Islet of Langerhans (tissue), 1 donor: ENCODE measurements around the gene DNAJC4.

Experiments used
- FAIRE-seq: peaks from one replicate; lab custom pipeline; 2011; peaks lifted over from hg19 to GRCh38; lab: Jason Lieb, UNC

DNAJC4 gene

DNA sequence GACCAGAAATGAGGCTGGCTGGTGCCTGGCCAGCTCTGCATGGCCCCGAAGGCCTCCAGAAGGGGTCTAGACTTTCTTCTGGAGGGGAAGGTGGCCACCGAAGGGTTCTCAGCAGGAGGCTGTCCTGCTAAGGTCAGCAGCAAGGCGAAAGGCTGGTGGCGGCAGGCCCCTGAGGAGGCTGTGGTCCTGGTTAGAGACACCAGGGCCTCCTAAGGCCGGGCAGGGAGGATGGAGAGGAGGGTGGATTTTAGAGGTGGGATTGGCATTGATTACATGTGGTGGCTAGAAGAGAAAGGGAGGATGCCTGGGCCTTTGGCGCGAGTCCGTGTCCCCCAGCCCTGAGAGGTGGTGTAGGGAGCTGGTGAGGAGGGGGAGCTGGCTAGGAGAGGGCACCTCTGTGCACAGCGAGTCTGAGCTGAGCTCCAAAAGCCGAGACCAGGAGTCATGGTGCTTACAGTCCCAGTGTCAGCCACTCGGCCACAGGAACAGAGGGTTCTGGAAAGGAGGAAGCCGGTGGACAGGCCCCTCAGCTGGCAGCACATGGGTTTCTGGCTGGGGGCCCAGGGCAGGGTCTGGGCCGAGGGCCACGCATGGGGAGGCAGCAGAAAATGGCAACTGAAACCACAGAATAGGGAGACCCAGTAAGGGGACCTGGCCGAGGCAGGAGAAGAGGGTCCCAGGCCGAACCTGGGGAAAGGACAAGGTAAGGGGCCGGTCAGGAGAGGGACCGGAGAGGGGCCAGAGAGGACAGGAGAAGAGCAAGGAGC is 21.4 kb upstream of the DNAJC4 start:
- no peak for FAIRE-seq

DNA sequence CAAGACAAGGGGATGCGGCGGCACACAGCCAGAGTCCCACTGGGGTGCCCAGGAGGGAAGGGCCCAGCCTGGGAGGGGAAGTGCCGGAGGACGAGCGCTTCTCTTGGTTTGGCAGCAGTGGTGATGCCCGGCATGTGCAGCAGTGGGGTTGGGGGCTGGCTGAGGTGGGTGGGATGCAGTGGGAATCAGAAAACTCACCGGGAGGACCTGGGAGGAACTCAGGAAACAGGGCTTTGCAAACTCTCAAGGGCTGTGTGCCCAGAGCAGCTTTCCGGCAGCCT is 20.8 kb upstream of the DNAJC4 start:
- no peak for FAIRE-seq

DNA sequence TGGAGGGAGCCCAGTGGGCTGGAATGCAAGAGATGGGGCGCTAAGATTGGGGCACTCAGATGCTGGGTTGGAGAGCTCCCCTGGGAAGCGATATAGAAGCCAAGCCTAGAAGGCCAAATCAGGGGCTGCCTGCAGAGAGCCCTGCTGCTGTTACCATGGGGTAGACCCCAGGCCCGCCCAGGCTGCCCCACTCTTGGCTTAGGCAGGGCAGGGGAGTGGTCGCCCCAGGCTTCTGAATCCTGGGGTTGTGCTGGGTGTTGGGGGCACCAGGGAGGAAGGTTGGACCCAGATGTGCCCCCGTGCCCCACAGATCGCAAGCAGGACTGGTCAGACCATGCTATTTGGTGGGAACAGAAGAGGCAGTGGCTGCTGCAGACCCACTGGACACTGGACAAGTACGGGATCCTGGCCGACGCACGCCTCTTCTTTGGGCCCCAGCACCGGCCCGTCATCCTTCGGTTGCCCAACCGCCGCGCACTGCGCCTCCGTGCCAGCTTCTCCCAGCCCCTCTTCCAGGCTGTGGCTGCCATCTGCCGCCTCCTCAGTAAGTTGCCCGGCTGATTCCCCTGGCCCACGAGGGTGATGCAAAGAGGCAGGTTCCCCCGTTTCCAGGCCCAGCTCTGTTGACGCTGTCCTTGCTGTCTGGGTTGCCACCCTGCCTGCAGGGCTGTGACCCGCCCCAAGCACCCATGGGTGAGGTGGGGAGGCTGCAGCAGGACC is 19.9 kb upstream of the DNAJC4 start:
- FAIRE-seq, result no peak

DNA sequence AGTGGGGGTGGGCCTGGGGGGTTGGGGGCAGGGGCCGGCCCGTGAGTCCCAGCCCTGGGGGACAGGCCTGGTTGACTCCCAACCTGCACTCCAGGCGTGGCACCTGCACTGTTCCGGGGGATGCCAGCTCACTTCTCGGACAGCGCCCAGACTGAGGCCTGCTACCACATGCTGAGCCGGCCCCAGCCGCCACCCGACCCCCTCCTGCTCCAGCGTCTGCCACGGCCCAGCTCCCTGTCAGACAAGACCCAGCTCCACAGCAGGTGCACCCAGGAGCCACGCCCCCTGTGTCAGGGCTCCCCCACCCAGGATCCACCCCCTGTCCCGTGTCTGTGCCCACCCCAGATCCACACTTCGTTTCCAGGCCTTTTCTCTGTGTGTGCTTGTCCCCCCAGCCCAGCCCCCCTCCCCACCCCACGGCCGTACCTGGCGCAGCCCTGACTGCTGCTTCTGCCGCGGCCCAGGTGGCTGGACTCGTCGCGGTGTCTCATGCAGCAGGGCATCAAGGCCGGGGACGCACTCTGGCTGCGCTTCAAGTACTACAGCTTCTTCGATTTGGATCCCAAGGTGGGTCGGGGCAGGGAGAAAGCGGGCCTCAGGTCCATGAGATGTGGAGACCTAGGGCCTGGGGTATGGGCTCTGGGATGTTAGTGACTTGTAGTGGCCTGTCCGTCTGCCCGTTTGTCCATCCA is 19.0 kb upstream of the DNAJC4 start:
- FAIRE-seq, result no peak

DNA sequence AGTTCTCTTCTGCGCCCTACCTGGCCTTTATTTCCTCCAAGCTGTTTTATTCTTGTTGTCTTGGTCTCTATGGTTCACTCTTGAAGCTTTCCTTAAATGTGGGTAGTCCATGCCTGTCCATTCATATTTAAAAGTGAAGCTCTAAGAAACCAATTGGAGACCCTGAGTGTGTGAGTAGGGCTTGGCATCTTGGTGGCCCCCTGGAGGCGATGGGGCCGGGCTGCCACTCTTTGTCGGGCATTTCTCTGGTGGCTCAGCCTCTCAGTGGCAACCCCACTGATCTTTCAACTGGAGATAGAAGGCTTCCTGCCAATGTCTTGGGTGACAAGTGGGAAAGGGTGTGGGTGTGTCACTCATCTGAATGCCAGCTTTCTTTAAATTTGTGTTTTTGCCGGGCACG is 13.5 kb upstream of the DNAJC4 start:
- no peak for FAIRE-seq

DNA sequence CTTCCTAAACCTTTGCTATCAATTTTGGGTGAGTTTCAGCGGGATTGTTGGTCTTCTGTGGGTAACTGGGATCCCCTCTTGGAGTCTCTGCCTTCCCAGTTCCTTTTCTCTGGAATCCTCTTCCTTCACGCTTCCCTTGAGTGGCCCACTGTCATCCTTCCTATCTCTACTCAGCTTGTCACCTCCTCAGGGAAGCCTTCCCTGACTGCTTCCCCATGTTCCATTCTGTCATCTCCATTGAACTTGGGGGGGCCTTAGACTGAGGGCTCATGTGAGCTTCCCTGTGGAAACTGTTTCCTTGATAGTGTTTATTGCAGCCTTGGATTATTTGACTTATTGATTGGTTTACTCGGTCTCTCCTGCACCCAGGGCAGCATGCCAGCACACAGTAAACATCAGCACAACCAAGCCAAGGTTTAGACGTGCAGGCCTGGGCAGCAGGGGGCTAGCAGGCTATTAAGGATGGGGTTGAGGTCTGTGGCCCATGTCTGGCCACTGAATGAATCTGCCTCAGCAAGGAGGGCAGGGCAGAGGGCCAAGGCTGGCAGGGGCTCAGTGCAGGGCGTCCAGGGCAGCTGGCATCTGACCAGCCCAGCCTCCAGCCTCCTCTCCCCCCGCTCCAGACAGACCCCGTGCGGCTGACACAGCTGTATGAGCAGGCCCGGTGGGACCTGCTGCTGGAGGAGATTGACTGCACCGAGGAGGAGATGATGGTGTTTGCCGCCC is 11.6 kb upstream of the DNAJC4 start:
- no peak for FAIRE-seq

DNA sequence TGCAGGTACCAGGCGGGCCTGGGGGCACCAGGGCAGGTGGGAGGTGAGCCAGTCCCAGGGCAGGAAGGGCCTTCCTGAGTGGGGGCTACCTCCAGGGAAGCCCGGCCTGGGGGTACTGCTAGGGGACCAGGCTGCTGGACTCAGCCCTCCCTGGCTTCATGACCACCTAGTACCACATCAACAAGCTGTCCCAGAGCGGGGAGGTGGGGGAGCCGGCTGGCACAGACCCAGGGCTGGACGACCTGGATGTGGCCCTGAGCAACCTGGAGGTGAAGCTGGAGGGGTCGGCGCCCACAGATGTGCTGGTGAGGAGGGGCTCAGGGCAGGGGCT is 11.0 kb upstream of the DNAJC4 start:
- no peak for FAIRE-seq

DNA sequence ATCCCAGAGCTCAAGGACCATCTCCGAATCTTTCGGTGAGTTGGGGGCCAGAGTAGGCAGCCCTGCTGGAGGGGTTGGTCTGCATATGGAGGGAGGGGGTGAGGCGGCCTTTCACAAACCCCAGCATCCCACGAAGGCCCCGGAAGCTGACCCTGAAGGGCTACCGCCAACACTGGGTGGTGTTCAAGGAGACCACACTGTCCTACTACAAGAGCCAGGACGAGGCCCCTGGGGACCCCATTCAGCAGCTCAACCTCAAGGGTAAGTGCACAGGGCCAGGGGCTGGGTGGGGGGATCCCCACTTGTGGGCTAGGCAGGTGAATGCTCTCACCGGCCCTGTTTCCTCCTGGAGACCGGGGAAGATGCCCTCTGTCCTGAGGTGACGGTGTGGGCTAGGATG is 10.6 kb upstream of the DNAJC4 start:
- FAIRE-seq, result no peak

DNA sequence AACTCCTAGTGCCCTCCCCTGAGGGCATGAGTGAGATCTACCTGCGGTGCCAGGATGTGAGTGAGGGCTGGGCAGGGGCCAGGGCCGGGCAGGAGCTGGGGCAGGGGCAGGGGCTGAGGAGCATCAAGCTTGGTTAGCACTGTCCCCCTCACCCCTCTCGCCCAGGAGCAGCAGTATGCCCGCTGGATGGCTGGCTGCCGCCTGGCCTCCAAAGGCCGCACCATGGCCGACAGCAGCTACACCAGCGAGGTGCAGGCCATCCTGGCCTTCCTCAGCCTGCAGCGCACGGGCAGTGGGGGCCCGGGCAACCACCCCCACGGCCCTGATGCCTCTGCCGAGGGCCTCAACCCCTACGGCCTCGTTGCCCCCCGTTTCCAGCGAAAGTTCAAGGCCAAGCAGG is 10.1 kb upstream of the DNAJC4 start:
- FAIRE-seq, result no peak

DNA sequence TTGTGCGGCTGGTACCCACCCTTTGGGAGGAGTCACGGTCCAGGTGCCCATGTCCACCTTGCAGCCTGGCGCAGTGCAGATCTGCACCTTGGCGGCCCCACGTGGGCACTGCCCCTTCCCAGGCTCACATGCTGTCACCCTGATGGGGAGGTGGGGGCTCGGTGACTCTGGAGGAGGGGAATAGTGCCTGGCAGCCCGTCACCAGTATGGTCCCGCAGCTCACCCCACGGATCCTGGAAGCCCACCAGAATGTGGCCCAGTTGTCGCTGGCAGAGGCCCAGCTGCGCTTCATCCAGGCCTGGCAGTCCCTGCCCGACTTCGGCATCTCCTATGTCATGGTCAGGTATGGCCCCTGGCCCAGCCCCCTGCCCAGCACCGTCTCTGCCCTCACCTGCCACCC is 9.6 kb upstream of the DNAJC4 start:
- FAIRE-seq, result no peak

DNA sequence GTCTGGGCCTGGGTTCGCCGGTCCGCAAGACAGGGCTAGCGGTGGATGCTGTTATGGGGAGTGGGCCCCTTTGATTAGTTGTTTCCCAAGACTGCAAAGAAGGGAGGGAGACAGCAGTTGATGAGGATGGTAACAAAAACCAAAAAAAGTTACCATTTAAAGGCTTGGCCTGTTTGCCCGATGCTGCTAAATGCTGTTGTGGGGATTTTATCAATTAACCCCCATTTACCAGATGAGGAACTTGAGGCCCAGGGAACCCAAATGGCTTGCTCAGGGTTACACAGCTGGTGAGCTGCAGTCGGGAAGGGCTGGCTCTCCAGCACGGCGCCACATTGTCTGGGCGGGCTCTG is 7.7 kb upstream of the DNAJC4 start:
- no peak for FAIRE-seq

DNA sequence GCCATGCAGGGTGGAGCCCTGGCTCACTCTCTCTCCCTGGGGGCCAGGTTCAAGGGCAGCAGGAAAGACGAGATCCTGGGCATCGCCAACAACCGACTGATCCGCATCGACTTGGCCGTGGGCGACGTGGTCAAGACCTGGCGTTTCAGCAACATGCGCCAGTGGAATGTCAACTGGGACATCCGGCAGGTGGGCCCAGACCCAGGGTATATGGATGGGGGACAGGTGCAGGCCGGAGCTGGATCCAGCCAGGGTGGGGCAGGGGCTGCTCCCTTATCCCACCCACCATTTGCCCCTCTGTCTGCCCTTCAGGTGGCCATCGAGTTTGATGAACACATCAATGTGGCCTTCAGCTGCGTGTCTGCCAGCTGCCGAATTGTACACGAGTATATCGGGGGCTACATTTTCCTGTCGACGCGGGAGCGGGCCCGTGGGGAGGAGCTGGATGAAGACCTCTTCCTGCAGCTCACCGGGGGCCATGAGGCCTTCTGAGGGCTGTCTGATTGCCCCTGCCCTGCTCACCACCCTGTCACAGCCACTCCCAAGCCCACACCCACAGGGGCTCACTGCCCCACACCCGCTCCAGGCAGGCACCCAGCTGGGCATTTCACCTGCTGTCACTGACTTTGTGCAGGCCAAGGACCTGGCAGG is 7.2 kb upstream of the DNAJC4 start:
- no peak for FAIRE-seq

DNA sequence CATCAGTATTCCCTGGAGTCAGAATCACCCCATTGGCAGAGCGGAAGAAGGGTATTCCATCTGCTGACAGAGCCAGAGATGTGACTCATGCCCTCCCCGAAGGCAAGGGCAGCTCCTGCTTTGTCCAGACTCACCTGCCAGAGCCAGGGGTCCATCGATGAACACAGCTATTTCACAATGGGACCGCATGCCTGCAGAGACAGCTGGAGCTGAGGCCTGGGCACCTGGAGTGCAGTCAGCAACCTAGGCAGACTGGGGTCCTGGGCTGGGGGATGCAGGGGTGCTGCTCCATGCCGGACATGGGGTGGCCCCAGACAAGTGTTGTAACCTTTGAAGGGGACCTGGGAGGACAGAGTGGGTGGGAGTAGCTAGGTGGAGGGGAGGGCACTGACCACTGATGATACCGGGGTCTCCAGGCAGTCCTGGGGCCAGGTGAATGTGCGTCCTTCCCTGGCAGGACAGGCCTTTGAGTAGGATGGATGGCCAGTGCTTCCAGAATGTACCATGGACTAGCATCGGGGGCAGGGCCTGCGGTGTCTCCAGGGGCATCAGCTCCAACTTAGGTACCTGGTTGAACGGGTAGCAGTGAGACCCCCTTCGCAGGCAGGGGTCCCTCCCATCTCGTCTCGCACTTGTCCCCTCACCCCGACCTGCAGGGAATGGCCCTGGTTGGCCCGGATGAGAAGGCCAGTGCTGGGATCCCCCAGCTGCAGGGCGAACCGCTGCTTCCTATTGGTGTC is 6.0 kb upstream of the DNAJC4 start:
- no peak for FAIRE-seq

DNA sequence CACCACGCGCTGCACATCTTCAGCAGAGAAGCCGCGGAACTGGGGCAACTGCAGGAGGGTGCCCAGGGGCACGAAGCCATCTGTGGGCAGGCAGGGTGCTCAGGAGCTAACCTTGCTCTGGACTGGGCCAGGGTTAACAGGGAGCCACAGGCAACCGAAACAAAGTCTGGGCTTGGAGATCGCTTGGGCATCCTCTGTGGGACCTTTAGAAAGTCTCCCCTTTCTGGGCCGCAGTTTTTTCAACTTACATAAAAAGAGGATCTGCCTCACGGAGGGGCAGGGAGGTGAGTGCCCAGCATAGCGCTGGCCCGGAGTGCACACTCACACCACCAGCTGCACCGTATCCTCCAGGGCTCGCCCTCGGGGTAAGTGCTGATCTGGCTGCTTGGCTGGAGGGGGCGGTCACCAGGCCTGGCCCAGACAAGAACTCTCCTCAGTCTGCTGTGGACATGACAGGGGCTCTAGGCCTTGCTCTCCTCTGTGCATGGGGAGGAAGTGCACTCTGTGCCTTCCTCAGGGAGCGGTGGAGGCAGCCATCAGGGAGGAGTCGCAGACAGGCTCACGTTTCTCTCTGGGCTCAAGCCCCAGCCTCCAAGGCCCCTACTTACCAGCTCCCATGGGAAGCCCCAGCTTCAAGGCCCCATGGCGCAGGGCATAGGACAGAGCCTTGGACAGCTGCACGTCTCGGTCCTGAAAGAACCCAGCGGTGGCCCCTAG is 5.3 kb upstream of the DNAJC4 start:
- FAIRE-seq, result no peak

DNA sequence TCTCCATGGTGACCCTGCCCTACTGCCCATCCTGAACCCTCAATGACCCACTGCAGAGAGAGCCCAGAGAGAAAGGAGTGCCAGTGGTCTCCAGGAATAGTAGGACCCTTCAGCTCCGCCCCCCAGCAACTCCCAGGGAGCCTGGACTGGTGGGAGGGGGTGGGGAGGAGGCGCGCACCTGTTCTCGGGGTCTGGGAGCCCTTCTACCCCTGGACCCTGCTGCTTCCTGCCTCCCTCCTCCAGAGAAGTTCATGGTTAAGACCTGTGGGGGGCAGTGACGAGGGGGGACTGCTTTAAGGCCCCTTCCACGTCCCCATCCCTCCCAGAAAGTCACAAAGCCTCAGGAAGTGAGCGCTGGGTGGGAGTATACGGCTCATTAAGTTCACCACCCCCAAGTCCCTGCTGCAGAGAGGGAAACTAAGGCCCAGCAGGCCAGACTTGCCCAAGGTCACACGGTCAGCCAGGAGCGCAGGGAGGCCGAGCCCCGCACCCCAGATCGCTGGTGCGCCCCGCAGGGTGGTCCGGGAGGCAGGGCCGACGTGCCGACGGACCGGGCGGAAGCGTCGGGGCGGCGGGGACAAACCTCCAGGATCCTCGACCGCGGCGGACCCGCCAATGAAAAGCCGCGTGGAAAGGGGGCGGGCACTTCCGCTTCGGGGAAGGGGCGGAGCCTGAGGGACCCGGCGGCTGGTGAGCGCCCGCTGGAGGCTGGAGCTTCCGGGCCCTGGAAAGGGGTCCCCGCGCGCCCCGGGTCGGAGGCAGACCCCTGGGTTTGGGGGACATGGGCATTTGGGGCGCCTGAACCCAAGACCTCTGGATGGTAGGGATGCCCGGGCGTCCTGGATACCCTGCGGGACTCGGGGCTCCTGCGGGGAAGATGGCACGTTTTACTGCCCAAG is 4.5 kb upstream of the DNAJC4 start, which contains the start of the genes NUDT22 and TRPT1:
Gene NUDT22, plus strand, starts transcription at position 667 of the 899 bp plus-strand sequence. CDS start 379 bp downstream, outside the sequence.
Gene TRPT1, minus strand, starts transcription at position 579 of the 899 bp plus-strand sequence. Its CDS starts 326 bp downstream, at position 253.
- no peak for FAIRE-seq

DNA sequence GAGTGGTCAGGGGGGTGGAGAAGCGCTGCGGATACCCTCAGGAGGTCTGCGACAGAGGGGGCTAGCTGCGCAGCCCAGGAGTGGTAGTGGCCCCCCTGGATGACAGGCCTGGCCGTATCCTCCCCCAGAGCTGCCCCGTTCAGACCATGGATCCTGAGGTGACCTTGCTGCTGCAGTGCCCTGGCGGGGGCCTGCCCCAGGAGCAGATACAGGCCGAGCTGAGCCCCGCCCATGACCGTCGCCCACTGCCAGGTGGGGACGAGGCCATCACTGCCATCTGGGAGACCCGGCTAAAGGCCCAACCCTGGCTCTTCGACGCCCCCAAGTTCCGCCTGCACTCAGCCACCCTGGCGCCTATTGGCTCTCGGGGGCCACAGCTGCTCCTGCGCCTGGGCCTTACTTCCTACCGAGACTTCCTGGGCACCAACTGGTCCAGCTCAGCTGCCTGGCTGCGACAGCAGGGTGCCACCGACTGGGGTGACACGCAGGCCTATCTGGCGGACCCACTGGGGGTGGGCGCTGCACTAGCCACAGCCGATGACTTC is 3.8 kb upstream of the DNAJC4 start:
- no peak for FAIRE-seq

DNA sequence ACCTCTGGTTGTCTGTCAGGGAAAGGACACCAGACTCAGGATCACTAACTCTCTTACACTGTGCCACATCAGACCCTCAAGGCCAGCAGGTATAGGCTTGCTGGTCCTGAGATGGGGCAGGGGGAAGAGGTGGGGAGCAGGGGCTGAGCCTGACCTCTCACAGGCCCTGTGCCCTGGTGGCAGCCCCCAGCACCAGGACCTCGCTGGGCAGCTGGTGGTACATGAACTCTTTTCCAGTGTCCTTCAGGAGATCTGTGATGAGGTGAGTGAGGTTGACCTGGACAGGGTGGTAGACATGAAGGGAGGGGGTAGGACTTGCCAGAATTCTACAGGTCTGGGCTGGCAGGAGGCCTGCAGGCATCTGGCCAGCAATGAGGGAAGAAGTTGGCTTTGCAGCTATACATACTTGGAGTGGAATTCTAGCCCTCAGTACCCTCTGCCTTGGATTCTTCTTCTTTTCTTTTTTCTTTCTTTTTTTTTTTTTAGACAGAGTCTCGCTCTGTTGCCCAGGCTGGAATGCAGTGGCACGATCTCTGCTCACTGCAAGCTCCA is 2.9 kb upstream of the DNAJC4 start:
- FAIRE-seq, result no peak

DNA sequence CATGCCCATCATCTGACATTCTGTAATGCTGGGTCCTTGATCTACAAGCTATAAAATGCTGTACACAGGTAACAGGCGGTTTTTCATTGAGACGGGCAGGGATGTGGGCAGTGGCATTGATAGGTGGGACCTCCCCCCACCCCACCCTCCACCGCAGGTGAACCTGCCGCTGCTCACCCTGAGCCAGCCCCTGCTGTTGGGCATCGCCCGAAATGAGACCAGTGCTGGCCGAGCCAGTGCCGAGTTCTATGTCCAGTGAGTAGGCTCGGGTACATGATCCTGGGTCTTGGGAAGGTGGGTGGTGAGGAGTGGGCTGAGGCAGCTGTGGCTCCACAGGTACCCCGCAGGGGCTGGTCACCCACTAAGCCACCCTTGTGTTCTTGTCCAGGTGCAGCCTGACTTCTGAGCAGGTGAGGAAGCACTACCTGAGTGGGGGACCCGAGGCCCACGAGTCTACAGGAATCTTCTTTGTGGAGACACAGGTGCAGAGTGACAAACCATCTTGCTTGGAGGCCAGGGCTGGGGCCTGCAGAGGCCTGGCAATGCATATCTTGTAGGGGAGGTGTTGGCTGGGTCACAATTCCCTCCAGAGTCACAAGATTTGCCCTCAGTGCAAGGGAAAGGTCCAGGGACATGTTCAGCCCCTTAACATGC is 1.1 kb upstream of the DNAJC4 start:
- no peak for FAIRE-seq

DNA sequence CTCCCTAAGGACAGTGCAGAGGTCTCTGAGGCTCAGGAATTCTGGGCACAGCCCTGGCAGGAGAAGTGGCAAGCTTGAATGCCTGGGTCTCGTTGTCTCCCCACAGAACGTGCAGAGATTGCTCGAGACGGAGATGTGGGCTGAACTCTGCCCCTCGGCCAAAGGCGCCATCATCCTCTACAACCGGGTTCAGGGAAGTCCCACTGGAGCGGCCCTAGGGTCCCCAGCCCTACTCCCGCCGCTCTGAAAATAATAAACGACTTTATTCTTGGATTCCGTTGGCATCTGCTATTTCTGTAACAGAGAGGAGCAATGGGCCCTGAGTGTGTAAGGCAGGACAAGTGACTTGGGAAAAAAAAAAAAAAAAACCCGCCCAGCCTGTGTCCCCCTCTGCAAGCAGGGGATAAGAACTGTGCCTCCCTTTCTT is 591 bp upstream of the DNAJC4 start:
- no peak for FAIRE-seq
